DMS53 treated with DMSO at 0.1 percent for 48 hours (cell line): ENCODE data around the gene CAMTA1.

Experiments used
- DNase-seq: peaks from one replicate; lab custom pipeline; 2025; ENCODE audit not compliant: unreplicated experiment; lab: John Stamatoyannopoulos, UW

The CAMTA1 gene

GRCh38 chr1:7671146-7671465 is 885.9 kb downstream of the CAMTA1 start:
- DNase-seq: no peak

DNA sequence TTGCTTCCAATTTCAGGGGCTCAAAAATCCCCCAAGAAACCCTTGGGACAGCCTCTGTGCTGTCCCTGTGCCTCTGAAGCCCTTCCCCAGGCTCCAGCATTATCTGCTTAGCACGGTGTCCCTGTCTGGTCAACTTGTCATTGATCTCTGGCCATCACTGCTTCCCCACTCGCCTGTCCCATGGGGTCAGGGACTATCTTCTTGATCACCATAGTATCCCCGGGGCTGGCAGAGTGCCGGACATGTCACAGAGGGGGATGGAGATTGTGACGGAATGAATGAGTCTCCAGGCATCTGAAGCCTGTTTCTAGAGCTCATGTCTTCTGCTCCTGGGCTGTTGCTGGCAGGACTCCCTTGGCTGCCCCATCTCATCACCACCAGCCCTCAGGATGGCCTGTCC is 886.4 kb downstream of the CAMTA1 start:
- no peak for DNase-seq

DNA sequence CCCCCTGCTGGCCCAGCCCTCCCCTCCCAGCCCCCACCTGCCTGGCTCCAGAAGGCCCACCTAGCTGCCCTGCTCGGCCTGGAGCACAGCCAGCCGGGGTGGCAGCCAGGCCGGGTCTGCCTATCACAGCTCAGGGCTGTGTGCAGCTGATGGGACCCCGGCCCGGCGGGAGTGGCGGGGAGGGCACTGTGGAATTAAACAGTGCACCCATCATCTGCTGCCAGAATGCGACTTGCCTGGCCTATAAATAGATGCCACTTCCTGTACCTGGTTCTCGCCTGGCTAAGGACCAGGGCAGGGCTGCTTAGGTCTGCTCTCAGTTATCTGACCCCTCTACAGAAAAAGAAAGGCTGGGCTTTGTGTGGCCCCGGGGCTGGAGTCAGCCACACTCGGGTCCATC is 887.6 kb downstream of the CAMTA1 start:
- no peak for DNase-seq

- no peak for DNase-seq
Measured at GRCh38 chr1:7674972-7675371, 889.7 kb downstream of the CAMTA1 start.

DNA sequence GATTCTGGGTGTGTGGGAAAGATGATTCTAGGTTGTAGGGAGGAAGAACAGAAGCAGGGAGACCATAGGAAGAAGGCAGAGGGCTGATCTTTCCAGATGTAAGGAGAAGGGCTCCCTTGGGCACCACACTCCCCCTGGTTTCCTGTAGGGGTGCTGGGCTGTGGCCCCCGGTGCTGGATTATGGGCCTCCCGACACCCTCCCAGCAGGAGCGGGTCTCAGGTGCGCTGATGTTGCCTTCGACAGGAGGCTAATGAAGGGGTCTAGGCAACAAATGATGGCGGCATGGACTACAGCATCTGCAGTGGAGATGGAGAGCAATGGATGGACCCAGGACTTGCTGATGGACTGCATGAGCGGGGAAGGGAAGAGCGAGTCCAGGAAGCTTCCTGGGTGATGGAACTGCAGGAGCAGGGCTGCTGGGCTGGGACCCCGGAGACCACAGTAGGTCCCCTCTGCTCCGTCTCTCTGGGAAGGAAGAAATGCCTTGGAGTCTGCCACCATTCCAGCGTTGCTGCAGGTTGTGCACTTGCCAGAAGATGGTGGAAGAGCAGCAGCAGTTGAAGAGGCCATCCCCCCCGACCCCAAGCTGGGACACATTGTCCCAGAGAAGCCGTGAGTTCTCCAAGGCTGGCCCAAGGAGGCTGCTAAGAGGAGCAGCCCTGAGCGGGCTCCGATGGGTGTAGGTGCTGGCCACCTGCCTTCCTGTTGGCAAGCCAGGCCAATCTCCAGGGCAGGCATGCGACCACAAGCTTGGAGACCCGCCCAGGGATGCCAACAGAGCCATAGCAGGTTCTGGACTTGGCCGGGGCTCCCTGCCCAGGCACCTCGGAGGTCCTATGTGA is 890.4 kb downstream of the CAMTA1 start:
- DNase-seq: no peak

DNA sequence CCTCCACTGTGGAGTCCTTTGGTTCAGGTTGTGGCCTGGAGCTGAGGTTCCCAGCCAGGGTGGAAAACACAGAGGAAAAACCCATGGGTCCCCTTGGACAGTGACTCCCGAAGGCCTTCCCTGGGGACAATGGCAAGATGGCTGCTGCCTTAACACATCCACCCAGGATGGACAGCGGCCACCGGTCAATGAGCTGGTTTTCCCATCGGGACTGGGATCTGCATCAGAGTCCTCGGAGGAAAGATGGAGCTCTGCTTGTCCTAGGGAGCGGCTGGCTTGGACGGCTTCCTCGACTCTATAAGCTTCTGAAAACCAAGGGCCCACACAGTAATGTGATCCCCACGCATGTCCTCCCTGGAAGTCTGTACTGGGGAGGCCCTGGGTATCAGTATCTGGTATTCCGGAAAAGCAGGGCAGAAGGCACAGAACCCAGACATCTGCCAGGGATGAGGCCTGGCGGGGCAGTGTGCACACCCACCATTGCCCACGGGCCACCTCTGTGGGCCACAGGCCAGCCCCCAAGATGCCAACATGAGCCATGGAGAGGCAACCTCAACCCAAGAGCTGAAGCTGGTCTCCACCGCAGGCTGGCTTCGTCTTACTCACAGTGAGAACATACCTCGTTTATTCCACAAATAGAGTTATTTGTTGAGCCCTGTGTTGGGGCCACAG is 891.2 kb downstream of the CAMTA1 start:
- DNase-seq: no peak

- no peak for DNase-seq
Measured at GRCh38 chr1:7677111-7677510, 891.9 kb downstream of the CAMTA1 start.

DNA sequence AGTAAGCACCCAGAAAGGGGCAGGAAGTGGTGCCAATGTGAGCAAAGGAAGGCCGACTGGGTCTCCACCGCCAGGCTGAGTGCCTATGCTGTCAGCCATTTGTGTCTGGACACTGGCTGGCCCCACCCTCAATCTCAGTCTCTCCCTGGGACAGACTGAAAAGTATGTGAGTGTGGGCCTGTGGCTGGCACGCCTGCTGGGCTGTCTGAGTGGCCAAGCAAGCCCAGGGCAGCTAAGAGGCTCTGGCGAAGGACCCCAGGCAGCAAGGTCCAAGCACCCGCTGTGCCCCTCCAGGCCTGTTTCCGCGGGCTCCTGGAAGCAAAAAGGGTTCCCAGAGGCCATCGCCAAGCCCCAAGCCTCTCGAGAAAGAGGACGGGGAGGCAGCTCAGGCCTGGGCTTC is 892.6 kb downstream of the CAMTA1 start:
- DNase-seq: no peak

- DNase-seq: no peak
Measured at GRCh38 chr1:7678491-7679158, 893.4 kb downstream of the CAMTA1 start.

DNA sequence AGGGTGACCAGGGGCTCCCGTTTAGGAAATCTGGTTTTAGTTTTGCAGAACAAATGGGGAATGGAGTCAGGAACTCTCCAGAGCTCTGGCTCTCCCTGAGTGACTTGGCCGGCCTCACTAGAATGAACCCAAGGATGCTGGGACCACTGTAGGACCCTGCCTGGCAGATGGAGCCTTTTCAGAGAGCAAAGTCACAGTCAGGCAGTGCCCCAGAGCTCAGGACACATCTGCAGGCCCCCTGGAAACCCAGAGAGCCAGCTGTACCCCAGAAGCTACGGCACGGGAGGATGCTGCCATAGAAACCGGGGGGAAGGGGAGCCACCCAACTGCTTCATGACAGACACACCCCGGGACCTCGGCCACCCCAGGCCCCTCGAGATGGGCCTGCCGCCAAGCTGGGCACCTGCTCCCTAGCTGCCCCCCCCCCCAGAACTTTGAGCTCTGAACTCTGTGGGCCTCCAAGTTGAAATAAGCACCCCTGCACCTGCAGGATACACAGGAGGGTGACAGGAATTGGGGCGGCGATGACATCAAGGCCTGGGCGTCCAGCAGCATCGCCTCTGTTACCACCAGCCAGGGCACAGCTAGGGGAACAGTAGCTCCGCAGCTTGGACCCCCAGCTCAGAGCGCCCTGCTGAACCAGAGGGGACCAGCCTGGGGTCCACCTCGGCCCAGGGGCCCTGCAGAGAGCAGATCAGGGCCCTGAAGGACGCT is 894.1 kb downstream of the CAMTA1 start:
- no peak for DNase-seq

DNA sequence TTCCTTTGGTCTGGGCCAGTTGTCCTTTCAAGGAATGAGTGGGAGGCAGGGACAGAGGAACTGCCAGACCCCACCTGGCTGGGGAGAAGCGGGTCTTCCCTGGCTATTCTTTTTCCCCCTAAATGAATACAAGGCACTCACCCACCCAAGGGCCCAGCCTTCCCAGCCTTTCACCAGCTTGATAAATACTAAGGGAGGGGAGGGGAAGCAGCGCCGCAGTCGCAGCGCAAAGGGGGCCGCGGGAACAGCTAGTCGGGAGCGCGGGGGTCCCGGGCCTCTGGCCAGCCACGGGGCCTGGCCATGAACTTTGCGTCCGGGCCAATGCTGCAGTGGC is 894.6 kb downstream of the CAMTA1 start:
- no peak for DNase-seq

GRCh38 chr1:7680207-7680954 is 895.1 kb downstream of the CAMTA1 start:
- peak; percentile 27 for DNase-seq

GRCh38 chr1:7680955-7681268 is 895.7 kb downstream of the CAMTA1 start:
- DNase-seq: no peak

DNA sequence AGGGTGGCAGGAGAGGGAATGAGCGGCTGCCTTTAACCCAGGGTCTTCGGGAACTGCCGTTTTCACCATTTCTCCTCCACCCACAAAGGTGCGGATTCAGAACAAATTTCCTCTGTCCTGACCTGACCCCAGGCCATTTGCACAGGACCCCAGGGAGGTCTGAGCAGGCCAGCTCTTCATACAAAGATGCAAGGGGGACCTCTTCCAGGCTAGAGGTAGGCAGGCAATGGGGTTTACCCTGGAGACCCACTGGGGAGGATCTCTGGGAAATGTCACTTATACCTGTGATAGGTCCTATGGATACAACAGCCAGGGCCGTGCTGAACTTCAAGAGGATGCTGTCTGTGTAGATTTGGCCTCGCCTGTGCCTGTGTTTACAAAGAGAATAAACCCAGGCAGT is 896.1 kb downstream of the CAMTA1 start:
- no peak for DNase-seq

GRCh38 chr1:7683521-7683920 is 898.3 kb downstream of the CAMTA1 start:
- no peak for DNase-seq

DNA sequence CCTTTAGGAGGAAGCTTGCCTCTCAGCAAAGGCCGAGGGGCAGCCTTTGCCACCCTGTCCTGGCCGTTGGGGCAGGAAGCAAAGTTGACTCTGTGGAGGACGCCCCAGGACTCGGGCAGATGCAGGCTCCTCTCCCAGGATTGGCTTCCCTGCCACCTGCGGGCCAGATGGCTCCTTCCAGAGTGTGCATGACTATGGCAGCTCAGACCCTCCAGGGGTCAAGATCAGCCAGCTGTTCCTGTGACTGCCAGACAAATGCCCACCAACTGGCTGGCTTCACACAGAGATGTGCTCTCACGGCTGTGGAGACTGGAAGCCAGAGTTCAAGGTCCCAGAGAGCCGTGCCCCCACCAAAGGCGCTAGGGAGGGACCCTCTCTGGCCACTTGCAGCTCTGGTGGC is 898.9 kb downstream of the CAMTA1 start:
- DNase-seq: no peak

DNA sequence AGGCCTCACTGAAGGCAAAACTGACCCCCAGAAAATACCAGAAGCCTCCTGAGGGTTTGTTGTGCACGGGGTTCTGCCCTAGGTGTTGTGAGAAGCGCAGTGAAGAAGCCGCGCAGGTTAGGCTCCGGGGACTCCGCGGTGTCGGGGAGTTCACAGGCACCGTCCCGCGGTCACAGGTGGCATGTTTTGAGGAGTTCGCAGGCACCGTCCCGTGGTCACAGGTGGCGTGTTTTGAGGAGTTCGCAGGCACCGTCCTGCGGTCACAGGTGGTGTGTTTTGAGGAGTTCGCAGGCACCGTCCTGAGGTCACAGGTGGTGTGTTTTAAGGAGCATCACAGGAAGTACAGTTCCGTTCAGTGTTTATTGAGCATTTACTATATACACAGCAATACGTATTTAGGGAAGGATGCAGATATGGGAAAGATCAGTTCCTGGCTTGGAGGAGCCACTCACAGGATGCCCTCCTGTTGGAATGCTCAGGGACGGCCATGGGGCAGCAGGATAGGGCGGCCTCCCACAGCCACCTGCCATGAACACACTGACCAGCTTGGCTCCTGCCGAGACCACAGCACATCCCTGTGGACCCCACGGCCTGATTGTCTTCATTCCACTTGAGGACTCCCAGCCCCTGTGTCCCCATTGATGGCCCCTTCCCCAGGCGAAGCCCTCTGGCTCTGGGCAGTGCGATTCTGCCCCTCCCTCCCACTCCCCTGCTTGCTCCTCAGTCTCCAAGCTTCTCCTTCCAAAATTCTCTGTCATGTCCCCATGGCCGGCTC is 899.8 kb downstream of the CAMTA1 start:
- DNase-seq: no peak

- DNase-seq: no peak
Measured at GRCh38 chr1:7686301-7686850, 901.1 kb downstream of the CAMTA1 start.

DNA sequence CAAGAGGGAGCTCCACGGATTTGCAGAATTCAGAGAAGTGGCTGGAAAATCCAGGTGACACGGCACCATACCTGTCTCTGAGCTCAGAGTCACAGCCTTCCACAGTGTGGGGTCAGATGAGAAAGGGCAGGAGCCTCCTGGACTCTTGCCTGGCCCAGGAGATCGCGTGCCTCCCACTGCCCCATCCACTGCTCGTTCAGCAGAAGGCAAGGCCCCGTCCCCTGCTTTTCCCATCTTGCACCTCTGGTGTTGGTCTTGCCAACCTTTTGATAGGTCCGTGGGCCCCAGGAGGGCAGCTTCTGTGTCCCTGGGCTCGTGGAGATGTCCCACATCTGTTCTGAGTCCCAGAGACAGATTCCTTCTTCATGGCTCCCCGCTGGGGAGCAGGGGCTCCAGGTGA is 902.2 kb downstream of the CAMTA1 start:
- DNase-seq: no peak

- no peak for DNase-seq
Measured at GRCh38 chr1:7688659-7689058, 903.4 kb downstream of the CAMTA1 start.
